HG03565 (cell line): ENCODE results near the gene ANGEL1.

Experiments used
- ATAC-seq: cut with Tn5 transposase; IDR thresholded peaks from one replicate; pipeline ENCODE4 v1.9.1; 2021; ENCODE audit warnings: mild to moderate bottlenecking, moderate library complexity; ENCODE audit not compliant: unreplicated experiment

Gene ANGEL1

DNA sequence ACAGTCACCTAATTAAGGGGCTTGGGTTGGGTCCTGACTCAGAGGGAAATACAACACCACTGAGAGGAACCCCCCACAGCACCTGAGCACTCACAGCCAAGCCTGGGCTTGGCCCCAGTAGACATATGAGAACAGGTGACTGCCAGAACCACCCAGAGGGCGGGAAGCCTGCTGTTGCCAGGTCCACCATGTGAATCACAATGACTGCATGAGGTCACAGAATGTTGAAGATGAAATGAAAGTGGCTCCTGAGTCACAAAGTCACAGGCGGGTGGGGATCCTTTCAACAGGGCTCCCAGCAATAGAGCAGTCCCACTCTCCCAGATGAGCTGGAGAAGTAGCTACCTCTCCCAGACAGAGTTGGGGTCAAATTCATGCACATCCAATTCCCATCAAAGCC is 13.4 kb upstream of the ANGEL1 start, which contains the start of gene LRRC74A:
Gene LRRC74A, plus strand, starts transcription at position 287 of the 400 bp plus-strand sequence. CDS start 290 bp downstream, outside the sequence.
- ATAC-seq: no peak

DNA sequence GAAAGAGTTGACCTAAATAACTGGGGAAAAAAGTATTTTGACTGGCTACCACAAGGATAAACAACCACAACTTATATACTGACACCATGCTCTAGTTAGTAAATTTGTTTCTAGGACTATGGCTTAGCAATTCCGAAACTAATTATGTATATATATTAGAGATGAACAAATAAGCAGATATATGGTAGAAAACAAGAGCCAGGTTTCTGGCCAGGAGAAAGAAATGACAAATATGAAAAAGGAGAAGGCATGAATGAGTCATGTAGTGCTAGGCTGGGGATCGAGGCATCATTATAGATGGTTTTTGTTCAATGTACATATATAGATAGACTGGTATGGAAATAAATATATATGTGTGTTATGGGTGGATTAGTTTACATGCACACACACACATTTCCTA is 8.0 kb upstream of the ANGEL1 start:
- no peak for ATAC-seq

DNA sequence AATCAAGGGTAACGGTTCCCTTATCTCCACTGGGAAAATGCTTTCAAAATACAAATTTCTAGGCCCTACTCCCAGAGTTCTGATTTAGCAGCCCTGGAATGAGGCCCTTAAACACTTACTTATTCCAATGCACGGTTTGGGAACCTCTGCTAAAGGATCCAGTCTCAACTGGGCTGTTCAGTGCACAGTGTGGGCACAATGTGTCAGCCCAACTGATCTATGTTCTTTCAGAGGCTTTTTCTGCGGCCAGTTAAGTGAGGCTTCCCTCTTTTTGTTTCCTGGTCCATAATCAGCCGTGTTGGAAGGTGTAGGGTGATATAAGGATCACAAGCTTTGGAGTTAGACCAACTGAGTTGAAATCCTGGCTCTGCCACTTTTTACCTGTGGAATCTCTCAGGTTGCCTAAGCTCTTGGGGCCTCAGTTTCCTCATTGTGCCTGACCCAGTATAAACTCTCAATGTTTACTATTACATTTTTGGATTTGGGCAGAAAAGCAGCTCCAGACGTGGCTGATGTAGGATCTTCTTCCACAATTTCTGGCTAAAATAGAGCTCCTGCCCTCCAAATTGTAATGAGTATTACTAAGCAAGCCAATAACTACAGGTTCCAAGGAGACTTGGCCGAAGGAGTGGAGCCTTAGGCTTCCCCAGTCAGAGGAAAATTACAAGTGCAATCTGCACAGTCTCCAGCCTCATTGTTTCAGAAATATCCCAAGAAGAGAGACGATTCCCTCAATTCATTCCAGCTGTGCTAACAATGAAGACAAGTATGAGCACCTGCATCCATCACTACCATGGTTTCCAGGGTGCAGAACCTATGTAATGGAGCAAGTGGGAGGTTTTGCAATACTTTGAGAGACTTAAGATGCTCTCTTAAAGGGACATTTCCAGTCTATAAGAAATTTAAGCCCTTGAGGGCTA is 2.3 kb upstream of the ANGEL1 start:
- no peak for ATAC-seq

DNA sequence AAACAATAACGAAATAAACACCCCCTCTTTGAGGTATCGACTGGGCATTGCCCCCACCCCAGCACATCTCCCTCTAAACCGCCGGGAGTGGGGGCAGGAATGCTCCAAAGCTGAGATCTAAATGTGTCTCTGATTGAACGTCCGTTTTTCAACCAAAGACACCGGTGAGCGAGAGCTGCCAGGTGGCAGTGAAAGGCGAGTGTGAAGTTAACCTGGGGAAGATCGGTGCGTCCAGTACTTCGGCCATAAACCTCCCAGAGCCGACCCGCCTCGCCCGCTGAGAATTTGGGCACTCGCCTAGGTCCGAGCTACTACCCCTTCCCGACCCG is 625 bp downstream of the ANGEL1 start:
- ATAC-seq: no peak

DNA sequence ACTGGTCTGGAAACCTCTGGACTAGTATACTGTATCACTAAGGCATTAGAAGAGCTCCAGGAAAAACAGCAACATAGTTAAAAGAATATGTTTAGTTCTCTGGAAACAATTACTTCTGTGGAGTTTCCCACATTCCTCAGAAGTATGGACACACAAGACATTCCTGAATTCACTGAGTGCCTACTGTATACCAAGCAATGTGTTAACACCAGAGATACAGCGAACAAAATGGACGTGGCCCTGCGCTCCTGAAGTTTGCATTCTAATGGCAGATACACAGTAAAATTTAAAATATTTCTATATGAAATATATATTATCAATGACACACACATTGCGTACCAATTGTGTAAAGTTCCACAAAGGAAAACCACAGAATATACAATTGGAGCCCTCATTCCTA is 1.1 kb downstream of the ANGEL1 start:
- no peak for ATAC-seq

DNA sequence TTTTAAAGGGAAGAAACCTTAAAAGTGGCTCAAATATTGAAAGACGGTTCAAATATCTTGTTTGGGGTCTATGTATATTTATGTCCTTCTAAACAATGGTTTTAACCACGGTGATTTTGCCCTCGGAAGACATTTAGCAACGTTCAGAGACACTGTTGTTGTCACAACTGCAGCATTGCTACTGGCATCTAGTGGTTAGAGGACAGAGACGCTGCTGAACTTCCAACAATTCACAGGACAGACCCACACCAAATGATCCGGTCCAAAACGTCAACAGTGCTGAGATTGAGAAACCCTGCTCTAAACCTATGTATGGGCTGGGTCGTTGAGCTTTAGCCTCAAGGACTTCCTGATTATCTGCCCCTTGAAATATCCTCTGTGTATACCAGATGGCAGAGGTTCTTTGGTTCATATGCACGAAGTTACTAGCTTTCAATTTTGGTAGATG is 1.7 kb downstream of the ANGEL1 start:
- no peak for ATAC-seq

DNA sequence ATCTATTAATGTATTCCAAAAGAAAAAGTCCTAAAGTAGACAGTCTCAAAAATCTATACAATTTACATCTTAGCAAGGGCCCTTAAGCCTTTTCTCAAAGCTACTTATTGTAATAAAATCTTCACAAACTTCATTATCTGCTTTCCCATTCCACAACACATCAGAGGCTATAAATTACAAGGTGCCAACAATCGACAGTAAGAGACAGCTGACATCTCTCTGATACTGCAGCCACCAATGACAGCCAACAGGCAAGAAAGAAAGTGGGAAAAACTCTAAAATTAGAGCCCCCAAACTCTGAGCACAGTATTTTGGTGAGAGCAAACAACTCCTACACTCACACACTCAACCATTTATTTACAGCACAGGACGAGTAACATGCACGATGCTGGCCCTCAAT is 2.2 kb downstream of the ANGEL1 start:
- ATAC-seq: no peak

DNA sequence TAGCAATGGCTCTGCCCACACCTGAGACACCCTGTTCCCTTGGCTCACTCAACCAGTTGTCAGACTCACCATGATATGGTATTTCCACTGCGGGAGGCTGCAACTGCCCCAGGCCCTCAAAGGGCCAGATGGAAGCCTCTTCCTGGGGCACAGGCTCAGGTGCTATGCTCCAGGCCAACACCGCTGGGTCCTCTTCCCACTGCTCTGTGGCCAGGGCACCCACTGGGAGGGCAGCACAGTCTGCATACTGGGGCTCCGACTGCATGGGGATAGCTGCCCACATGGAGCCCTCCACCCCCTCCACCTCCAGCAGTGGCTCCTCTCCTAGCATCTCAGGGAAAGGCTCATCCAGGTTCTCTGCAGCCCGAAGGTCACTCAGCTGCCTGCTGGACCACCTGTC is 3.7 kb downstream of the ANGEL1 start:
- ATAC-seq: no peak

DNA sequence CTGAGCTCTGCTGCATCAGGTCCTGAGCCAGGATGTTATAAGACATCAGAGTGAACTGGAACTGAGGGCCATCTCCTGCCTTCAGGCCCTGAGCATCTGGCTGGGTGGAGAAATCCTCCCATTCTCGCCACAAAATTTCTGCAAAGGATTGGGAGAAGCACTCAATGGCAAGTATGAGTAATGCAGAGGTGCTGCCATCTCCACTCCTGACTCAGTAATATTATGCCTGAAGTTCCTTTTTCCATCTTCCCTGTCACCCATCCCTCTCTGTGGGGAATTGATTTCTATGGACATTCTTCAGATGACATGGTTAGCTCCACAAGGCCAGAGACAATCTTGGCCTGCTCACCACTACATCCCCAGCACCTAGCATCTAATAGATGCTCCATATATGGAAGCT is 4.7 kb downstream of the ANGEL1 start:
- ATAC-seq: no peak

DNA sequence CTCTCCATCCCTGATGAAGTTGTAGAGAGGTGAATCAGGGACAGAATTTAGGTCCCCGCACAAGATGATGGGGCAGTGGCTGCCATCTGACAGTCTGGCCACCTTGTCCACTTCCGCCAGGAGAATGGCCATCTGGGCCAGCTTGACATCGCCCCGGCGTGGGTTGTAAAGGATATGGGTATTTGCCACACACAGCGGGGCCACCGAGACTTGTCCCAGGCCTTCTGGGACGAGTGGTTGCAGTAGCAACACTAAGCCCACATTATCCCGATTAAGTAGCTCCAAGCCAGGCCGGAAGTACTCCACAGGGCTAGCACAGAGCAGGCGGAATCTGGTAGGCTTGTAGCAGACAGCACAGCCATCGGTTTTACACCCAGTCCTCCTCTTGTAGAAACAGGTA is 6.2 kb downstream of the ANGEL1 start:
- ATAC-seq: no peak

DNA sequence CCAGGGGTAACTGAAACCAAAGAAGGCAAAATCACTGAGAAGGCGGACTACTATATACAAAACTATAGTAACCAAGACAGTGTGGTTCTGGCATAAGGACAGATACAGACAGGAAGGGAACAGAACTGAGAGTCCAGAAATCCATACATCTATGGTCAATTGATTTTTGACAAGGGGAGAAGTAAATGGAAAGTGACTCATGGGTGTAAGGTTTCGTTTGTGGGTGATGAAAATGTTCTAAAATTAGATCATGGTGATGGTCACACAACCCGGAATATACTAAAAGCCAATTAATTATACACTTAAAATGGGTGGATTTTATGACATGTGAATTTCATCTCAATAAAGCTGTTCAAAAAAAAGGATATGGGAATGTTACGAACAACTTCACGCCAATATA is 18.7 kb downstream of the ANGEL1 start:
- ATAC-seq: no peak

DNA sequence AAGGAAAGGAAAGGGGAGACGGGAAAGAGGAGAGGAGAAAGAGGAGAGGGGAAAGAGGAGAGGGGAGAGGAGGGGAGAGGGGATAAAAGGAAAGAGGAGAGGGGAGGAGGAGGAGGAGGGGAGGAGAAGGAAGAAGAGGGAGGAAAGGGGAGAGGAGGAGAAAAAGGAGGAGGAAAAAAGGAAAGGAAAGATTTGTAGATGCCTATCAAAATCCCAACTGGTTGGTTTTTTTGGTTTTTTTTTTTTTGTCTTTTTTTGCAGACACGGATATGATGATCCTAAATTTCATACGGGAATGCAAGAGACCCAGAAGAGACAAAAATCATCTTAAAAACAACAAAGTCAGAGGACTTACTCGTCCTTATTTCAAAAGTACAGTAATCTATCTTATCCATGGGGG is 19.4 kb downstream of the ANGEL1 start:
- no peak for ATAC-seq

DNA sequence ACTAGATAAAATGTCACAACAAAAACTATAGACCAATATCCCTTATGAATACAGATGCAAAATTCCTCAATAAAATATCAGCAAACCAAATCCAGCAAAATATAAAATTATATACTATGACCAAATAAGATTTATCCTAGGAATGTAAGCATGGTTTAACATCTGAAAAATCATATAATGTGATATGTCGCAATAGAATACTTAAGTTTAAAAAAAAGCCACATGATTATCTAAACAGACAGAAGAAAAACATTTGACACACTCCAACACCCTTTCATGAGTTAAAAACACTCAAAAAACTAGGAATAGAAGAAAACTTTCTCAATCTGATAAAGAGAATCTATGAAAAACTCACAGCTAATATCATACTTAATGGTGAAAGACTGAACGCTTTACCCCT is 20.3 kb downstream of the ANGEL1 start:
- no peak for ATAC-seq

DNA sequence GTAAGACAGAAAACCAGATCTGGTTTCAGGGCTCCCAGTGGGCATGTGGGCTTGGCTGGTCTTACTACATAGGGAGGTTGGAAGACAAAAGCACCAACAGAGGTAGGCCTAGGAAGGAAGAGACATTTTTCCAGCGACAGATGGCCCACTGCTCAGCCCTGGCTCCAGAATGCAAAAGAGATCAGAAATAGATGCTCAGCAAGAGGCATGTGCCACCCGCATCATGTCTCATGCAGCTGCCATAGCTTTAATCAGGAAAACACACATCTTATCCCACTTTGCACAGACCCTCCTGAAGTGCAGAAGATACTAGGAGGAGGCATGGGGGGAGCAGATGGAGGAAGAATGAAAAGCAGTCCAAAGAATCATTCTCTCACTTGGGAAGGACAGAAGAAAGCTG is 26.1 kb downstream of the ANGEL1 start:
- ATAC-seq: no peak

DNA sequence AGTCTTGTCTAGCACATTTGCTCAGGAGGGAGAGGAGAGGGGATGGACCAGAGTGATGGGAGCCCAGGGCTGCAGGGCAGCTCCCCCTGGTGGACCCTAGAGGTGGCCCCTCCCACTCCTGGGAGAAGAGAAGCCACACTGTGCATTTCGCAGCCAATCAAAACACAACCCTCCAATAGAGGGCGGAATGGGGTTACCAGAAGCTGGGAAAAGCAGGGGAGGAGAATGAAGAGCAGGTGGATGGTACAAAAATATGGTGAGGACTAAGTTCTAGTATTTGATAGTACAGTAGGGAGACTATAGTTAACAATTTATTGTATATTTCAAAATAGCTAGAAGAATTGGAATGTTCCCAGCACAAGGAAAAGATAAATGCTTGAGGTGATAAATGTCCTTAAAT is 27.8 kb downstream of the ANGEL1 start:
- ATAC-seq: peak; percentile 43

DNA sequence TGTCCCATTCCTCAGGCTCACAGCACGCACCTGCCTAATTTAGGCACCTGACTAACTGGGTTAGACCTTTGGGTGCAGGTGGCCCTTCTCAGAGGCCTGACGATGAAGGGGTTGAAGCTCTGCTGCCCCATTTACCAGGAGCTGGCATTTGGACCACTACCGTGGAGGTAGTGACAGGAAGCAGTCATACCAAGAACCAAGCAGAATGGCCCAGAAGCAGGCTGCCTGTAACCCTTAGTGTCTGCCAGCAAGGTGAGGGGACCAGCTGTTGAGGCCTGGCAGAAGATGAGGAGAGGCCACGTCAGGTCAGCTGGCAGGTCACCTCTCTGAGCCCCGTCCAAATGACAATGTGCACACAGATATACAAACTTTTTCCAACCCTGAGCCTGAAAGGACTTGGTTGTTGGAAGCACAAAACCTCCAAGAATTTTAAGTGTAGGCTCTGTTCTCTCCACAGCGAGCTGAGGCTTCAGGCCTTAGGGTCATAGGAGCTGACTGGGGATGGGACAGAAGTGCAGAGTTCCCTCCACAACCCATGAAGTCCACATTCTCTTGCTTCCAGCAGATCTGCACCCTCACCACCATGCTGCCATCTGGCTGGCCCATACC is 28.3 kb downstream of the ANGEL1 start:
- peak; percentile 15 for ATAC-seq

DNA sequence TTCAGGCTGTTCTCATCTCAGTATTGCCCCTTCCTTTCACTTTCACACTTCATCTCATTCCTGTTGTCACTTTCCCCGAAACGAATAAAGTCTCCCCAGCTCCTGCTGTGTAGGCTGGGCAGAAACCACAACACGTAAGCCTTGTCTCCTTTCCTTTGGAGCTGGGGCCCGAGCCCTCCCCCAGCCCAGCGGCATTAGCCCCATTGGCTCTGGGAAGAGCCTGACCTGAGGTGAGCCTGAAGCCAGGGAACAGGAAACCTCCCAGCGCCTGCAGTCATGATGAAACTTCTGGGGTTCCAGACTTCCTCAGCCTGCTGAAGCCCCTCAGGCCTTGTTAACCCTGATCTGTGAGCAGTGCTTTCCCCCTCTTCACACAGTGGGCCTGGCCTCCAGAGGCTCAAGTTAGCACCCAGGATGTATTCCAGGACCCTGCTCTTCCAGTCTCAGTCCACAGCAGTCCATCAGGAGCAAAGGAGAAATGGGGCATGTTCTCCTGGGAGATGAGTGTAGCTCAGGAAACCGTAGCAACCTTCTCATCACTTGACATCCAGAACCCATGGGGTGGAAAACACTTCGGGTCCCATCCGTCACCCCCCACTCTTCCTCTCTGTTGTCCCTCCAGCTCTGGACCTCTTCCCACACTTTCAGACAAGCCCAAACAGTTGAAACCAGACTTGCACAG is 29.7 kb downstream of the ANGEL1 start:
- no peak for ATAC-seq

DNA sequence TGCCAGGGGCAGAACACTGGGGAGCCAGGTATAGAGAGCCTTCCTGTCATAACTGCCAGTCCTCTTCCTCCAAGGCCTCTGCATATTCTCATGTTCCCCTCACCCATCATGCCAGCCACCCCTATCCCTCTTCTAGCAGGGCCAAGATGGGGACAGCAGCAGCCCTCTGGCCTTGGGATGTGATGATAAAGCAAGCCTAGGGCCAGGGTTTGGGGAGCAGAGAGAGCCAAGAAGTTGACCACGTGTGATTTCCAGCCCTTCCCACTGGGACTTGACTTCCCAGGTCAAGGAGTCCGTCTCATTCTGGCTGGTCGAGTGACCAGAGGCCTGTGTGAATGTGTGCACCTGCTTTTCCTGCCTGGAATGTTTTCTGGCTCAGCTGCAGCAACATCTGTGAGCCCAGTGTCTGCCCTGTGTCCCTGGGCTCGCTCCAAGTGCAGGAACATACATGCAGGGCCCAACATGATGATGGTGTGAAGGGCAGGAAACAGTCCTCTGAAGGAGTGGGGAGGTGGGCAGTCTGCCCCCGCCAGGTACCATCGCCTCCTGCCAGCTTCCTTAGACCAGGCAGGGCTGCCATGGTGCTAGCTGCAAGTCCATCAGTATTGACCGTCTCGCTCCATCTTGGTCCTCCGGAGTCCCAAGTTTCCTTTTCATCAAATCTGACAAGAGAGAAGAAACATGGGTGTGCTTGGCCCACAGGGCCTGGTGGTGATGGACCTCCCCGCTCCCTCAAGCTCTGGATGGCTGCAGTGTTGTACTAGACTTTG is 30.4 kb downstream of the ANGEL1 start:
- ATAC-seq: no peak

DNA sequence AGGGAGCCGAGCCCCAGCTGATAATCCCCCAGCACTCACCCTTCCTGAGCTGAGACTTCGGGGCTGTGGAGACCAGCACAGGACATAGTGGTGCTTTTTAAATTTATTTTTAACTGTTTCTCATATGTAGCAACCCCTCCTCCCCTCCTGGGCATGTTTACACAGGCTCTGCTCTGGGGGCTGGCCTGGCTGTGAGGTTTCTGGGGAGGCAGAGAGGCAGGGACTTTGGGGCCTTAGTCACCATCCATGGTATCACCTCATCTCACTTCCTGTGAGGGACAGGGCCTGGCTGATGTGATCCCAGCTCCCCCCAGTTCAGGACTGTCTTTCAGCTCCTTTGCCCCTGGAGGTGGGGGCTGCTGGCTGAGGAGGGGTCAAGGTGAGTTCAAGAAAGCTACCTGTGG is 31.0 kb downstream of the ANGEL1 start:
- no peak for ATAC-seq

DNA sequence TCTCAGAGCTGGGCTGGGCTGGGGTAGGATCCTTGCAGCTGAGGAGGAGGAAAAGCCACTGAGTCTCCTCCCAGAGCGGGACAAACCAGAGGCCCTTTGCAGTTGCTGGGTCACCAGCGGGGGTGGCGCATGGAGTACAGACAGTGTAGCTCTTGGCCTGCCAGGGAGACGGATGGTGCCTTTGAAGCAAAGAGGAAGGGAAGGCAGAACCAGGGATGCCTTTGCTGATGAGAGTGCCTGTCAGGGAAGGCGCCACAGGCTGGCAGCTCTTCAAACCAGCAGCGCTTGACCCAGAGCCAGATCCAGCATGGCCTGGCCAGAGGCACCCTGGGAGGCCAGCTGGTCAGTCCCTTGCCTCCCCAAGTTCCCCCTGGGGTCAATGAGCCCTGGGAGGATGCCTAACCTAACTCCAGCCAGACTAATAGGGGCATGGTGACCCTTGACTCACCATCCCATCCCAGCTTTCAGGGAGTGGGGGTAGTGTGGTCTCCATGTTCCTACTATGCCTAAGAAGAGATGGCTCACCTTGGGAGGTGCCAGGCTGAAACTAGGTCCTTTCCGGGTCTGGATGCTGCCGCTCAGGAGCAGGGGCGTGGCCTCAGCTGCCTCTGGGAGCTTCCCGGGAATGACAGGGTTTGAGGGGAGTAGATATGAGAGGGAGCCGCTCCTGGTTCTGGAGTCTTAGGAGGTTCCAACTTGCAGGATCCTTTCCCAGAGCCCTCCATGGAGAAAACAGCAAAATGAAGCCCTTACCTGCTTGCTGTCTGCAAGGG is 31.6 kb downstream of the ANGEL1 start:
- no peak for ATAC-seq
